GM21528 (cell line): Measurements from ENCODE around the gene SRPK2.

Experiments
- ATAC-seq: cut with Tn5 transposase; IDR thresholded peaks from one replicate; pipeline ENCODE4 v1.9.1; 2021; ENCODE audit warnings: mild to moderate bottlenecking, moderate library complexity; ENCODE audit not compliant: unreplicated experiment, low FRiP score

Gene SRPK2

DNA sequence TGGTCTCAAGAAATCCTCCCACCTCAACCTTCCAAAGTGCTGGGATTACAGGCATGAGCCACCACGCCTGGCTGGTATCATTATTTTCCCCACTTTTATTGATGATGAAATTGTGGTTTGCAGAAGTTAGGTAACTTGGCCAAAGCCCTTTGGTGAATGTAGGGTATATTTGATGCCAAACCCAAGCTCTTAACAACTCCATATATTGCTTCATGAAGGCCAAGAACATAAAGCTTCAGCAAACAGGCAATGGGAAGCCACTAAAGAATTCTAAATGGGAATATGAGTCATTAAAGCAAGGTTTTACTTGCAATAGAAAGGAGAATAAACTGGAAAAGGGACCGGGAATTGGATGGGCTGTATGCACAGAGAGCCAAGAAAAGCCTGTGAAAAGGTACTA lies 232.0 kb downstream of the SRPK2 start:
- no peak for ATAC-seq

- ATAC-seq: no peak
Measured at GRCh38 chr7:105154084-105154483, 234.6 kb downstream of the SRPK2 start.

GRCh38 chr7:105153531-105153930 lies 235.2 kb downstream of the SRPK2 start:
- ATAC-seq: no peak

- ATAC-seq: no peak
Measured at GRCh38 chr7:105151152-105151551, 237.6 kb downstream of the SRPK2 start.

DNA sequence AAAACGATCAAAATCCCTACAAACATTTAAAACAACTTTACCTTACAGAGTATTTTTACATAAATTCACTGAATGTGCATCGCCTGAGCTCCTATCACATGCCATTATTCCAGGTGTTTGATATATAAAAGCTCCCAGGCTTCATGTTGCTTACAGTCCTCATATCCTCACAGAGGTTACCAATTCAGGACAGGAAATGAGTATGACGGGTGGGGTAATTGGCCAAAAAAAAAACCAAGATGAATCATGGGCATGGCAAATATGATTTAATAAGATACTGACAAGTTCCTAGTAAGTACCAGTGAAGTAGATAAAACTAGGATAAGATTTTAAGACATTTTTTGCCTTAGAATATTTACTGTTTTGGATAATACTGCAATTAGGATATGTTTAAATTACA lies 238.9 kb downstream of the SRPK2 start:
- ATAC-seq: no peak

DNA sequence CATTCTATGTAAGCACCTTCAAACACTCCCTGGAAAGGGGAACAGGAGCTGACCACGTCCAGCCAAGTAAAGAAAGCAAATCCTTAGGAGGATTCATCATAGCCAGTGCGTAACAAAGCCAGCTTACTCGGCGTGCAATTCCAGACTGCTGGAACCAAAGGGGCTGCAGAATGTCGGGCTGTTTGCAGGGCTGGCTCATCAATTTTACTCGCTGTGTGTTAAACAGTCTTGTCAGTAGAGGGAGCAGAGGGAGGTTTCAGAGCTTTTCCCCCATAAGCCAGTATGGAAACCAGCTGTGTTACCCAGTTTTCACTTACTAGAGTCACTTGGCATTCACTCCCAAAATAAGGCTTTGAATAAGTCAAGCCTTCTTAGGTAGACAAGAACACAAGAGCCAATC lies 247.7 kb downstream of the SRPK2 start:
- no peak for ATAC-seq

DNA sequence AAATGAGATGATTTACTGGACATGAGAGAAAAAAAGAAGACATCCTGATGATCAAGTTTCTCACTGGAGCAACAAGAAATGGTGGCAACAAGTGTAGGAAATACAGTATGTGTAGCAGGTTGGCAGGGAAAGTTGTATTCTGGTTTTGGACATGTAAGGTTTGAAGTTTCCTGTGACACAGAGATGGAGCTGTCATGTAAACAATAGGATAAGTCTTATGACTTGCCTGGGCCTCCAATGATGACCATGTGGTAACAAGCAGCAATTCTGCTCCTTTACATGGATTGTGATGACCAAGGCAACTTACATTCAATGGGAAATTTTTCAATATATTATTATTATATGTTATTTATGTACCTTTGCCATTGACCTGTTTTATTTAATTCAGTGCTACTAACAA lies 249.3 kb downstream of the SRPK2 start:
- no peak for ATAC-seq

GRCh38 chr7:105137898-105138297 lies 250.8 kb downstream of the SRPK2 start:
- ATAC-seq: no peak

- no peak for ATAC-seq
Measured at GRCh38 chr7:105136221-105136620, 252.5 kb downstream of the SRPK2 start.

DNA sequence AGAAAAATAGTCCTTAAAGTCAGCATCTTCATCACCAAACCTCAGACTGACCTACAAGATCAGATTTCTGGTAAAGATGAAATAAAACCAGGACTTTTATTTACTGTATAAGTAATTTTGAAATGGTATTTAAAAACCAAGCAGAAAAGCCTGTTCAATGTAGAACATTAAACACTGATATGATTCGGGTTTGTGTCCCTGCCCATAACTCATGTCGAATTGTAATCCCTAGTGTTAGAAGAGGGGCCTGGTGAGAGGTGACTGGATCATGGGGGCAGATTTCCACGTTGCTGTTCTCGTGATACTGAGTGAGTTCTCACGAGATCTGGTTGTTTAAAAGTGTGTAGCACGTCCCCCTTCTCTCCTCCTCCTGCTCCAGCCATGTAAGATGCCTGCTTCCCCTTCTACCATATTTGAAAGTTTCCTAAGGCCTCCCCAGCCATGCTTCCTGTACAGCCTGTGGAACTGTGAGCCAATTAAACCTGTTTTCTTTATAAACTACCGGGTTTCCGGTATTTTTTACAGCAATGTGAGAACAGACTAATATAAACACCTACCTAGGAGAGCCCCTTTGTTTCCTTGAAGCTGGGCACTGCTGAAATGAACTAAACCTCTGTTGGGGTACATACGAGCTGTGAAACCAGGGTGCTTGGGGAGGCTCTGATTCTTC lies 254.6 kb downstream of the SRPK2 start:
- no peak for ATAC-seq

GRCh38 chr7:105133358-105133757 lies 255.4 kb downstream of the SRPK2 start:
- no peak for ATAC-seq

GRCh38 chr7:105132835-105133234 lies 255.9 kb downstream of the SRPK2 start:
- no peak for ATAC-seq

DNA sequence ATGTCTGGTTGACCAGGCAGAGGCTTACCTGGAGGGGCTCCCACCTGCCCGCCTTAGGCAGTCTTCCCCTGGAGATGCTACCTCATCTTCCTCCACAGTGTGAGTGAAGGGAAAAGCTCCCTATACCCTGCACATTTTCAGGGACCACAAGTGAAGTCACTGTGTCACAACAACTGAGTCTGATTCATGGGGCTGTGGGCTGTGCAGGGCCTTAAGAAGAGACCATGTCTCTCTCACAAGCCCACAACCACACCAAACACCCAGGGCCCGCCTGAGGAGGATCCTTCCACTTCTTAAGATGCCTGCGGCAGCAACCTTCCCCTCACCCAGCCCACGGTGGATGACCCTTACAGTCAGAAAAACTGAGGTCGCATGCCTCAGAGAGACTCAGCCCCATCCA lies 256.4 kb downstream of the SRPK2 start:
- no peak for ATAC-seq

- no peak for ATAC-seq
Measured at GRCh38 chr7:105131890-105132289, 256.8 kb downstream of the SRPK2 start.

DNA sequence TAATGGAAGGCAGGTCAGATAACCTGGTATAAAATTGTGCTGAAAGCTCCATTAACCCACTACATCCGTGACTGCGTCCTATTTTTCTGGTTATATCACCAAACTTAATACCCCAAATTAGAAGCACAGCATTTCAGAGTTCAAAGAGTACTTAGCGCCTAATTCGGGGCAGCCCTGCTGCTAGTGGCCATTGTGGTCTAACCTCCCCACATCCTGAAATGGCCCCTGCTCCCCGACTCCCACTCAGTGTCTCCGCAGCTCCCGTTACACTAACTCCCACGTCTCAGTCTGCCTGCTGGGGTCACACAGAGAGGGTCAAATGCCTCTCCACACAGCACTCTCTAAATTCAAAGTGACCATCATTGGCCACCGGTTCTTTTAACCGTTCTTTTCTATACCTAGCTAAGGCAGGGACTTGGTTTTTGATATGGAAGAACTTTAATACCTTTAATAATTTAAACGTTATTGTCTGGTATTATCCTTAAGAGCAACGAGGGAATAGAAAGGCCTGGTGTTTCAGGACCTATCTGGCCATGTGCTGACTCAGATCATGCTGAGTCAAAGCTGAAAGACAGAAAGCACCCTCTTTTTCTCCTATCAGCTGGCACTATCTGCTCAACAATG lies 257.6 kb downstream of the SRPK2 start:
- ATAC-seq: no peak

- no peak for ATAC-seq
Measured at GRCh38 chr7:105130580-105130979, 258.1 kb downstream of the SRPK2 start.

DNA sequence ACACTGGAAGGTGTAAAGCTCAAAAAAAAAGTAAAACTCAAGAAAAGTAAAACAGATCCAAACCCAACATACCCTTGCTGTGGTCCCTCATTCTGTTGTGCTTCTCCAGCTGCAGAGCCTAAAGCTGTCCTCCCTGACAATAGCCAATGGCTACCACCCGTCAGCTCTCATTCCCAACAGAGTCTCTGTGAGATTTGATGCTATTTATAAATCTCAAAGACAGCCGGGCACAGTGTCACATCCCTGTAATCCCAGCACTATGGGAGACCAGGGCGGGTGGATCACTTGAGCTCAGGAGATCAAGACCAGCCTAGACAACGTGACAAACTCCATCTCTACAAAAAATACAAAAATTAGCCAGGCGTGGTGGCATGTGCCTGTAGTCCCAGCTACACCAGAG lies 258.7 kb downstream of the SRPK2 start:
- no peak for ATAC-seq

DNA sequence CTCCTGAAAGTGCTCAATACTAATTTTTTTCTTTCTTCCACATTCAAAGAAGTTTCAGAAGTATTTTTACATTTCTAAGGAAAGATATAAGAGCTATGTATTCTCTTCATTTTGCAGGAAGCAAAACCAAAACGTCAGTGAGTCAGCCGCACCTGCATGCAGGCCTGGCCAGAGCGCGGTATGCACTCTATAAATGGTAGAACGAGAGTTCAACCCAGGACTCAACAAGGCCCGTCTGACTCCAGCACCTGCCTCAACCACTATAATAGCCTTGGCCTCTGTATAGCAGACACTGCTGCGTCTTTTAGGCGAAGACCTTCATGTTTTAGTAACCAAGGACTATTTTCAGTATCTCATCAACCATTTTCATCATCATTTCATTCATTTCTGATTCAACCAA lies 261.5 kb downstream of the SRPK2 start:
- ATAC-seq: no peak

GRCh38 chr7:105126436-105126975 lies 262.2 kb downstream of the SRPK2 start:
- ATAC-seq: no peak

- no peak for ATAC-seq
Measured at GRCh38 chr7:105125745-105126144, 263.0 kb downstream of the SRPK2 start.

GRCh38 chr7:105122619-105123018 lies 266.1 kb downstream of the SRPK2 start:
- no peak for ATAC-seq
